Measurements from ENCODE around the gene PAF1. TPM values are rescaled to one million over a fixed set of nuclear protein-coding genes. Genes with fewer than 3 reads are reported as not detected.

Gene PAF1
- total and polyA plus RNA-seq, 2 donors (not counting 3 experiments of a cell fraction or from before 2014, with no cell fraction given) = 55.1 to 90.8 TPM

DNA sequence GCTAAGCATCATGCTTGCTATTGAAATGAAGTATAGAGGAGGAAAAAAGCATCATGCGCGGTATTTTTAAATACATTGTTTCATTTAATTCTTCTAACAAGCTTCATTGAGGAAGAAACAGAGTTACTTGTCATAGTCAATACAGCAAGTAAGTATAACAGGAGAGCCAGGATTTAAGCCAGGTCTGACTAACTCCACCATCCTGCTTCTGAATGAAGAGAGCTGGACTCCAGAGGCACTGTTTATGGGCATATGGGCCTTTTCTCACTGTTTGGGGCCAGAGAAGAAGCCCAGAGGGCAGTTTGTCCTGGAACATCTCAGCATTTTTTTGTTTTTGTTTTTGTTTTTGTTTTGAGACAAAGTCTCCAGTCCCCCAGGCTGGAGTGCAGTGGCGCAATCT lies 40.8 kb downstream of the PAF1 start:
- Histone ChIP-seq H3K4me3 (replicated peaks in 1 of 3; ENCODE audit: insufficient read depth in 1 of 3, low read depth in 1 of 3, low read length in 3 of 3) (no peak overlapping the region), H4K20me1 (replicated peaks; ENCODE audit: control insufficient read depth, extremely low read depth, insufficient read depth, low read length) (peaks cover 2% of the 10 kb centered on the region), H3K36me3 (ENCODE audit: control insufficient read depth in 2 of 2, extremely low read depth in 1 of 2, insufficient read depth in 2 of 2, low read length in 2 of 2) (peaks cover 7 to 8% of the 10 kb centered on the region in 2 experiments), H2AFZ (ENCODE audit: low read depth, low read length) (no peak overlapping the region), H3K4me1 (ENCODE audit: control insufficient read depth, extremely low read depth, insufficient read depth, low read length) (peaks cover 7% of the 10 kb centered on the region), H3K79me2 (ENCODE audit: control insufficient read depth, insufficient read depth, low read length) (peaks cover 19% of the 10 kb centered on the region), H3K4me2 (ENCODE audit: insufficient read depth, low read length) (no peak overlapping the region), H3K9me1 (replicated peaks; ENCODE audit: control insufficient read depth, extremely low read depth, insufficient read depth, low read length) (no peaks in the 10 kb centered on the region), H3K27me3 (ENCODE audit: control insufficient read depth in 2 of 2, insufficient read depth in 2 of 2, low read length in 2 of 2) (no peaks in the 10 kb centered on the region), H3K9ac (replicated peaks; ENCODE audit: extremely low read depth, insufficient read depth, low read length) (no peak overlapping the region), H3K27ac (ENCODE audit: insufficient read depth, low read depth, low read length) (no peak overlapping the region), H3K9me3 (replicated peaks; ENCODE audit: control insufficient read depth, insufficient read depth, low read length) (no peaks in the 10 kb centered on the region)
- CTCF ChIA-PET = no interaction called here
- FAIRE-seq = no peak
- TF ChIP-seq, protein P1, sequence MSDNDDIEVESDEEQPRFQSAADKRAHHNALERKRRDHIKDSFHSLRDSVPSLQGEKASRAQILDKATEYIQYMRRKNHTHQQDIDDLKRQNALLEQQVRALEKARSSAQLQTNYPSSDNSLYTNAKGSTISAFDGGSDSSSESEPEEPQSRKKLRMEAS (IDR thresholded peaks at IDR 0.05; ENCODE audit: insufficient read depth, insufficient read length) = no peak
- TF ChIP-seq MYC (IDR thresholded peaks at IDR 0.05; ENCODE audit: low read depth, low read length) (no peak), POLR2A (IDR thresholded peaks at IDR 0.05; ENCODE audit: low read depth, low read length) (no peak), JUN (IDR thresholded peaks at IDR 0.05; ENCODE audit: borderline replicate concordance, insufficient read depth, insufficient read length, low read depth) (no peak), POLR2AphosphoS5 (IDR thresholded peaks at IDR 0.05; ENCODE audit: insufficient read depth, low read depth, low read length) (no peak)
- TF ChIP-seq, protein P2, sequence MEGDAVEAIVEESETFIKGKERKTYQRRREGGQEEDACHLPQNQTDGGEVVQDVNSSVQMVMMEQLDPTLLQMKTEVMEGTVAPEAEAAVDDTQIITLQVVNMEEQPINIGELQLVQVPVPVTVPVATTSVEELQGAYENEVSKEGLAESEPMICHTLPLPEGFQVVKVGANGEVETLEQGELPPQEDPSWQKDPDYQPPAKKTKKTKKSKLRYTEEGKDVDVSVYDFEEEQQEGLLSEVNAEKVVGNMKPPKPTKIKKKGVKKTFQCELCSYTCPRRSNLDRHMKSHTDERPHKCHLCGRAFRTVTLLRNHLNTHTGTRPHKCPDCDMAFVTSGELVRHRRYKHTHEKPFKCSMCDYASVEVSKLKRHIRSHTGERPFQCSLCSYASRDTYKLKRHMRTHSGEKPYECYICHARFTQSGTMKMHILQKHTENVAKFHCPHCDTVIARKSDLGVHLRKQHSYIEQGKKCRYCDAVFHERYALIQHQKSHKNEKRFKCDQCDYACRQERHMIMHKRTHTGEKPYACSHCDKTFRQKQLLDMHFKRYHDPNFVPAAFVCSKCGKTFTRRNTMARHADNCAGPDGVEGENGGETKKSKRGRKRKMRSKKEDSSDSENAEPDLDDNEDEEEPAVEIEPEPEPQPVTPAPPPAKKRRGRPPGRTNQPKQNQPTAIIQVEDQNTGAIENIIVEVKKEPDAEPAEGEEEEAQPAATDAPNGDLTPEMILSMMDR (IDR thresholded peaks at IDR 0.05; ENCODE audit: extremely low read depth in 1 of 2, insufficient read depth in 1 of 2, low read depth in 1 of 2, low read length in 2 of 2) = no peak
- dilution Hi-C loops (cut with MboI; ENCODE audit: extremely low pct_ligation_motif_present, low sequenced_read_pairs) (no loop called here), intact Hi-C loops (cut with micrococcal nuclease) (no loop called here)
- no peak for DNase-seq (ENCODE audit: low read depth, low spot score)
- POLR2A ChIA-PET = interaction anchor here (0.8 kb wide), 1 partner anchor 86 kb away, joined by 3 read pairs; the partner anchor contains the start of gene RPS16
- no TSS peak for BruUV-seq (replicated peaks)

DNA sequence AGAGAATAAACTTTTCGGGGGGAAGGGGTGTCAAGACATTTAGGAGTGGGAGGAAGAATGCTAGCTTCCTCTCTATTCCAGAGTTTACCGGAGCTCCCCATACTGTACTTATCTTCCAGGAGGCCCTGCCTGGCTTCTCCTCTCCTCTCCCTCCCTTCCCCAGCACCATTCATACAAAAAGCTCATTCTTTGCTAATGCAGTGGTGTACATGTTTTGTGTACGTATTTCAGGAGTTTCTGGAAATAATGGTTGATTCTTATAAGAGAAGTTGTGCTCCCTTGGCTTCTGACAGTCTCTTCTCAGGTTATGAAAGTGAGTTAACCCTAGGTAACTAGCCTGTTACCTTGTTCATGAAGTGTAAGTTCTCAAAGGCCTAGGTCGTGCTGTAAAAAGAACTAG lies 41.6 kb downstream of the PAF1 start:
- no peaks in the 10 kb centered on the region for H3K27me3 ChIP-seq (ENCODE audit: control insufficient read depth in 2 of 2, insufficient read depth in 2 of 2, low read length in 2 of 2)
- POLR2A ChIA-PET = no interaction called here
- H3K9me3 ChIP-seq (replicated peaks; ENCODE audit: control insufficient read depth, insufficient read depth, low read length) = no peaks in the 10 kb centered on the region
- DNase-seq (ENCODE audit: low read depth, low spot score) (no peak), FAIRE-seq (no peak)
- CTCF ChIA-PET = interaction anchor here (1.1 to 1.9 kb wide), 2 partner anchors 49 to 63 kb away, joined by 3 to 4 read pairs; partner anchors contain the start of gene PLEKHG2
- TF ChIP-seq MYC (IDR thresholded peaks at IDR 0.05; ENCODE audit: low read depth, low read length) = no peak
- TF ChIP-seq, protein P1 (IDR thresholded peaks at IDR 0.05; ENCODE audit: insufficient read depth, insufficient read length) = no peak
- TF ChIP-seq POLR2A (IDR thresholded peaks at IDR 0.05; ENCODE audit: low read depth, low read length) = no peak
- TF ChIP-seq EZH2 (IDR thresholded peaks at IDR 0.05; ENCODE audit: borderline replicate concordance, low read depth, low read length, severe bottlenecking) = no peak
- no peak for TF ChIP-seq FOS (IDR thresholded peaks at IDR 0.05; ENCODE audit: borderline replicate concordance, insufficient read depth, low read length)
- TF ChIP-seq, protein P2 (IDR thresholded peaks at IDR 0.05; ENCODE audit: extremely low read depth in 1 of 2, insufficient read depth in 1 of 2, low read depth in 1 of 2, low read length in 2 of 2) = no peak
- TF ChIP-seq JUN (IDR thresholded peaks at IDR 0.05; ENCODE audit: borderline replicate concordance, insufficient read depth, insufficient read length, low read depth) = no peak
- no peak overlapping the region for H3K4me2 ChIP-seq (ENCODE audit: insufficient read depth, low read length)
- H3K9ac ChIP-seq (replicated peaks; ENCODE audit: extremely low read depth, insufficient read depth, low read length) = no peak overlapping the region
- H3K79me2 ChIP-seq (ENCODE audit: control insufficient read depth, insufficient read depth, low read length) = peaks cover 20% of the 10 kb centered on the region
- H3K36me3 ChIP-seq (ENCODE audit: control insufficient read depth in 2 of 2, extremely low read depth in 1 of 2, insufficient read depth in 2 of 2, low read length in 2 of 2) = peaks cover 7% of the 10 kb centered on the region in 2 experiments
- dilution Hi-C loops (cut with MboI; ENCODE audit: extremely low pct_ligation_motif_present, low sequenced_read_pairs) (no loop called here), intact Hi-C loops (cut with micrococcal nuclease) (no loop called here)
- H3K9me1 ChIP-seq (replicated peaks; ENCODE audit: control insufficient read depth, extremely low read depth, insufficient read depth, low read length) = no peaks in the 10 kb centered on the region
- H3K4me3 ChIP-seq (replicated peaks in 1 of 3; ENCODE audit: insufficient read depth in 1 of 3, low read depth in 1 of 3, low read length in 3 of 3) = no peak overlapping the region
- peaks cover 7% of the 10 kb centered on the region for H3K4me1 ChIP-seq (ENCODE audit: control insufficient read depth, extremely low read depth, insufficient read depth, low read length)
- no peak overlapping the region for H3K27ac ChIP-seq (ENCODE audit: insufficient read depth, low read depth, low read length)
- H4K20me1 ChIP-seq (replicated peaks; ENCODE audit: control insufficient read depth, extremely low read depth, insufficient read depth, low read length) = peaks cover 2% of the 10 kb centered on the region
- BruUV-seq (replicated peaks) = no TSS peak
- no peak overlapping the region for H2AFZ ChIP-seq (ENCODE audit: low read depth, low read length)

Data from endothelial cell of umbilical vein (primary cell).